Amniotic epithelial cell (primary cell): ENCODE results near the gene SLC34A2.

Source experiments
- DNase-seq: peaks from one replicate; pipeline ENCODE4 v3.0.0-alpha.2; 2010; ENCODE audit warnings: low read depth

SLC34A2 gene

GRCh38 chr4:25725870-25726269 is 70.2 kb downstream of the SLC34A2 start:
- DNase-seq: no peak

GRCh38 chr4:25727711-25728493 is 72.3 kb downstream of the SLC34A2 start:
- no peak for DNase-seq
